OCI-LY7 (cell line): ENCODE results near the gene DNAJB1.

Experiments
- EZH2phosphoT487 ChIP-seq: fragments of 200-600 bp; sonication (generic); IDR thresholded peaks from 2 replicates; pipeline ENCODE4 v1.6.1; 2018; ENCODE audit warnings: low read depth, borderline replicate concordance, mild to moderate bottlenecking, mixed run types, antibody characterized with exemption, low read length, moderate library complexity, mixed read lengths
- TF ChIP-seq, protein P1 (sequence below): fragments of 200-600 bp; sonication (generic); conservative IDR thresholded peaks from 2 replicates; pipeline ENCODE4 v1.5.1; 2014; ENCODE audit warnings: mild to moderate bottlenecking, antibody characterized with exemption, low read length, moderate library complexity, mixed read lengths

DNA sequence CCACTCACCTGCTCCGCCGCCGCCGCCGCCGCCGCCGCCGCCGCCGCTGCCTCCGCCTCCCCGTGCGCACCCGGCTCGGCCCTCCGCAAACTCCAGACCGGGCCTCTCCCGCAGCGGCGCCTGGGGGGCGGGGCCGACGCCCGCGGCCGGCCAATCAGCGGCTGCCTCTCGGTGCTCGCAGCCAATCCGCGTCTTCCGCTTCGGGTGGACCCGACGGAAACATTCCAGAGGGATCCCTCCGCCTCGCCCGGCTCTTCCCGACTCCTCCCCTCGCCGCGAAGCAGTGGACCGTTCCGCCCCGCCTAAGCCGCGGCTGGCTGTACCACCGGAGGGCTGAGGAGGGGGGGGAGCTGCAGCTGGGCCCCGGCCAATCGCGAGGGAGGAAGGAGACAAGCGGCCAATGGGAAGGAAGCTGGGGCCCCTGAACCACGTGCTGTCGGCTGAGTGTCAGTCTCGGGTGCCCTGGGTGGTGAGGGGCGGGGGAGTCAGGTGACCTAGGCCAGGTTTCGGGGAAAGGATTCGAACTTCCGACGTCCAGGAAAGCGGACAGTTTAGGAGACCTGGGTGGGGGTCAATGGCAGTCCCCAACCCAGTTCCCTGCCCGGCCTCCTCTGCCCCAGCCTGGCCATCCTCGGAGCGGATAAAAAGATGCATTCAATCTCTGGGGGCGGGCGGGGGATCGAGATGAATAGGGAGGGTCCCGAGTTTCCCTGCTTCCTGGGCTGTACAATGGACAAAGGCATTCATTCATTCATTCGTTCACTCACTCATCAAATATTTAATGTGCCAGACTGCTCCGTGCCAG, 22.0 kb downstream of the DNAJB1 start, which contains the start of gene GIPC1:
- TF ChIP-seq, protein P1, sequence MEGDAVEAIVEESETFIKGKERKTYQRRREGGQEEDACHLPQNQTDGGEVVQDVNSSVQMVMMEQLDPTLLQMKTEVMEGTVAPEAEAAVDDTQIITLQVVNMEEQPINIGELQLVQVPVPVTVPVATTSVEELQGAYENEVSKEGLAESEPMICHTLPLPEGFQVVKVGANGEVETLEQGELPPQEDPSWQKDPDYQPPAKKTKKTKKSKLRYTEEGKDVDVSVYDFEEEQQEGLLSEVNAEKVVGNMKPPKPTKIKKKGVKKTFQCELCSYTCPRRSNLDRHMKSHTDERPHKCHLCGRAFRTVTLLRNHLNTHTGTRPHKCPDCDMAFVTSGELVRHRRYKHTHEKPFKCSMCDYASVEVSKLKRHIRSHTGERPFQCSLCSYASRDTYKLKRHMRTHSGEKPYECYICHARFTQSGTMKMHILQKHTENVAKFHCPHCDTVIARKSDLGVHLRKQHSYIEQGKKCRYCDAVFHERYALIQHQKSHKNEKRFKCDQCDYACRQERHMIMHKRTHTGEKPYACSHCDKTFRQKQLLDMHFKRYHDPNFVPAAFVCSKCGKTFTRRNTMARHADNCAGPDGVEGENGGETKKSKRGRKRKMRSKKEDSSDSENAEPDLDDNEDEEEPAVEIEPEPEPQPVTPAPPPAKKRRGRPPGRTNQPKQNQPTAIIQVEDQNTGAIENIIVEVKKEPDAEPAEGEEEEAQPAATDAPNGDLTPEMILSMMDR: no peak
- no peak for TF ChIP-seq EZH2phosphoT487
